SK-N-SH treated with all-trans-retinoic acid at 6 μM for 48 hours (cell line): ENCODE data around the gene EVA1C.

Source experiments
- CREB5 ChIP-seq: fragments of 250-450 bp; sonication (Bioruptor Pico); IDR thresholded peaks from 2 replicates; pipeline ENCODE4 v1.5.1; 2020; ENCODE audit warnings: low read depth, mild to moderate bottlenecking, moderate library complexity
- CSDC2 ChIP-seq: fragments of 250-450 bp; sonication (Bioruptor Pico); IDR thresholded peaks from 2 replicates; pipeline ENCODE4 v1.5.0; 2020; ENCODE audit warnings: mild to moderate bottlenecking, moderate library complexity
- GLIS3 ChIP-seq: fragments of 250-450 bp; sonication (Bioruptor Pico); IDR thresholded peaks from 2 replicates; pipeline ENCODE4 v1.5.0; 2020; ENCODE audit warnings: mild to moderate bottlenecking, moderate library complexity
- PATZ1 ChIP-seq: fragments of 250-450 bp; sonication (Bioruptor Pico); IDR thresholded peaks from 2 replicates; pipeline ENCODE4 v1.8.0; 2020; ENCODE audit warnings: mild to moderate bottlenecking, moderate library complexity, borderline replicate concordance
- RARB ChIP-seq: fragments of 250-450 bp; sonication (Bioruptor Pico); IDR thresholded peaks from 2 replicates; pipeline ENCODE4 v1.8.0; 2021; ENCODE audit warnings: mild to moderate bottlenecking, moderate library complexity
- ZFP3 ChIP-seq: fragments of 250-450 bp; sonication (Bioruptor Pico); IDR thresholded peaks from 2 replicates; pipeline ENCODE4 v1.5.0; 2020; ENCODE audit warnings: mild to moderate bottlenecking, moderate library complexity
- ZFP30 ChIP-seq: fragments of 450-650 bp; formaldehyde crosslinking; IDR thresholded peaks from 2 replicates; pipeline ENCODE4 v1.5.0; 2022; ENCODE audit warnings: mild to moderate bottlenecking, moderate library complexity
- ZNF565 ChIP-seq: fragments of 450-650 bp; formaldehyde crosslinking; conservative IDR thresholded peaks from 2 replicates; pipeline ENCODE4 v1.5.0; 2020; ENCODE audit warnings: low read depth, mild to moderate bottlenecking, moderate library complexity
- ZNF70 ChIP-seq: fragments of 450-650 bp; formaldehyde crosslinking; IDR thresholded peaks from 2 replicates; pipeline ENCODE4 v1.5.0; 2020; ENCODE audit warnings: mild to moderate bottlenecking, moderate library complexity
- ZNF8 ChIP-seq: fragments of 450-650 bp; formaldehyde crosslinking; IDR thresholded peaks from 2 replicates; pipeline ENCODE4 v1.5.0; 2020; ENCODE audit warnings: mild to moderate bottlenecking, moderate library complexity

- TF ChIP-seq CSDC2 (CRISPR knock-in tag) (no peak), CREB5 (CRISPR knock-in tag) (no peak), ZNF565 (no peak), PATZ1 (no peak), ZNF70 (CRISPR knock-in tag) (no peak), GLIS3 (no peak), ZFP30 (CRISPR knock-in tag) (no peak), ZNF8 (CRISPR knock-in tag) (no peak), ZFP3 (CRISPR knock-in tag) (no peak), RARB (CRISPR knock-in tag) (no peak)
Measured at GRCh38 chr21:32426066-32426465, 13.6 kb downstream of the EVA1C start.
